ENCODE measurements around the gene SPCS2. TPM values are rescaled to one million over a fixed set of nuclear protein-coding genes. Genes with fewer than 3 reads are reported as not detected.

SPCS2 gene
- total and polyA plus RNA-seq, 2 of the 8 experiments (the other 6 are each of a cell fraction or from before 2014, with no cell fraction given) = 92.7 to 161 TPM

GRCh38 chr11:74909812-74910211, 39.3 kb upstream of the SPCS2 start:
- Histone ChIP-seq H3K56ac (replicated peaks; ENCODE audit: insufficient read length, low read depth, low read length) (no peak overlapping the region), H2BK20ac (ENCODE audit: low read length) (no peak overlapping the region), H2BK15ac (ENCODE audit: low read length) (no peak overlapping the region), H4K91ac (replicated peaks; ENCODE audit: insufficient read length, low read length) (no peak overlapping the region), H3K23me2 (ENCODE audit: low read depth, low read length) (no peaks in the 10 kb centered on the region; the same call in 1 of the 2 replicates), H3K18ac (ENCODE audit: extremely low read depth, low read length) (no peak overlapping the region), H4K8ac (ENCODE audit: extremely low read depth, insufficient read depth, low read length) (no peak overlapping the region), H4K20me1 (replicated peaks in 1 of 2; ENCODE audit: control insufficient read depth in 1 of 2, insufficient read depth in 2 of 2, low read length in 2 of 2) (peaks cover 0 to 2% of the 10 kb centered on the region in 2 experiments), H3K27me3 (replicated peaks in 1 of 4; ENCODE audit: control insufficient read depth in 3 of 4, extremely low read depth in 1 of 4, insufficient read depth in 3 of 4, low read length in 3 of 4) (no peaks in the 10 kb centered on the region), H3K14ac (ENCODE audit: insufficient read length) (no peak overlapping the region), H3K4ac (replicated peaks; ENCODE audit: insufficient read length, low read depth, low read length) (no peak overlapping the region), H3K79me2 (ENCODE audit: control insufficient read depth in 1 of 2, insufficient read depth in 2 of 2, low read length in 2 of 2) (no peaks in the 10 kb centered on the region), H3K4me2 (ENCODE audit: insufficient read depth in 1 of 2, low read depth in 2 of 2, low read length in 2 of 2) (no peak overlapping the region), H2BK120ac (replicated peaks; ENCODE audit: low read depth, low read length) (no peak overlapping the region), H2AK5ac (ENCODE audit: low read depth, low read length) (no peak overlapping the region), H3K4me3 (ENCODE audit: extremely low read depth in 1 of 4, insufficient read depth in 2 of 4, low read depth in 3 of 4, low read length in 4 of 4) (no peak overlapping the region), H3K36me3 (ENCODE audit: control insufficient read depth in 2 of 4, insufficient read depth in 4 of 4, low read length in 3 of 4) (no peaks in the 10 kb centered on the region), H3K27ac (ENCODE audit: low read depth, low read length) (no peak overlapping the region), H4K5ac (ENCODE audit: insufficient read length, low read depth, low read length) (no peak overlapping the region), H2BK12ac (ENCODE audit: low read depth, low read length) (no peak overlapping the region), H3K79me1 (ENCODE audit: low read depth, low read length) (no peaks in the 10 kb centered on the region), H3K9me3 (ENCODE audit: insufficient read depth in 2 of 2, low read depth in 1 of 2, low read length in 1 of 2) (no peaks in the 10 kb centered on the region), H3K9ac (replicated peaks in 1 of 4; ENCODE audit: extremely low read depth in 1 of 4, low read depth in 3 of 4, low read length in 3 of 4) (no peak overlapping the region), H3K23ac (ENCODE audit: insufficient read length) (no peak overlapping the region), H3K4me1 (replicated peaks in 1 of 4; ENCODE audit: control insufficient read depth in 3 of 4, insufficient read depth in 4 of 4, low read length in 3 of 4) (no peaks in the 10 kb centered on the region), H2AFZ (ENCODE audit: low read length) (no peak overlapping the region), H2BK5ac (ENCODE audit: low read depth, low read length) (no peak overlapping the region)
- no peak for TF ChIP-seq SP4 (IDR thresholded peaks at IDR 0.05; ENCODE audit: low read length)
- no peak for TF ChIP-seq MAFK (IDR thresholded peaks at IDR 0.05; ENCODE audit: low read depth, low read length)
- TF ChIP-seq POLR2AphosphoS5 (IDR thresholded peaks at IDR 0.05; ENCODE audit: low read depth, low read length) = no peak
- TF ChIP-seq RFX5 (IDR thresholded peaks at IDR 0.05; ENCODE audit: borderline replicate concordance, low read depth, low read length) = no peak
- no peak for TF ChIP-seq KDM5A (IDR thresholded peaks at IDR 0.05; ENCODE audit: low read length)
- TF ChIP-seq ZNF274 (IDR thresholded peaks at IDR 0.05; ENCODE audit: borderline replicate concordance, extremely low read depth, low read length) = no peak
- TF ChIP-seq SP2 (IDR thresholded peaks at IDR 0.05; ENCODE audit: low read length) = no peak
- no peak for TF ChIP-seq FOSL1 (IDR thresholded peaks at IDR 0.05; ENCODE audit: insufficient read depth, low read depth, low read length)
- no peak for TF ChIP-seq SIN3A (conservative IDR thresholded peaks at IDR 0.05 in 1 of 2, IDR thresholded peaks at IDR 0.05 in 1 of 2; ENCODE audit: low read depth in 1 of 2, low read length in 2 of 2)
- ChIA-PET CTCF (ENCODE audit: partially characterized antibody) (interaction anchor here (0.5 to 2.7 kb wide), 8 partner anchors 14 to 295 kb away, joined by 3 to 13 read pairs (median 4); no protein-coding TSS in a partner anchor), POLR2A (ENCODE audit: partially characterized antibody) (no interaction called here)
- DNase-seq (ENCODE audit: low read depth in 1 of 2, low spot score in 2 of 2) (no peak), FAIRE-seq (no peak)
- WGBS, 2 experiments (ENCODE audit: extremely low coverage in 1 of 2, insufficient coverage in 1 of 2, insufficient read length in 1 of 2, insufficient replicate concordance in 2 of 2, low coverage in 1 of 2, low lambda C conversion rate in 2 of 2, missing lambda C conversion rate in 1 of 2) = 74% methylated on average over 4 of the region's 4 CpGs; no CpG with 5 or more reads in 1 of the 2 experiments

All from H1 (cell line).